HFF-Myc (cell line): ENCODE measurements around the gene LAPTM5.

Experiments
- DNase-seq: peaks from one replicate; pipeline ENCODE4 v3.0.0-alpha.2; 2011; ENCODE audit warnings: low read depth; ENCODE audit errors: extremely low read depth
- H3K4me3 ChIP-seq: replicated peaks from 2 replicates; pipeline ENCODE4 v1.5.1; 2011; ENCODE audit warnings: low read depth, mild to moderate bottlenecking, control low read depth, low read length
- CTCF ChIP-seq: IDR thresholded peaks from 2 replicates; pipeline ENCODE4 v1.5.1; 2012; ENCODE audit warnings: mild to moderate bottlenecking, low read depth, low read length, control low read depth; ENCODE audit errors: missing control alignments

The LAPTM5 gene

GRCh38 chr1:30732277-30732996 is 25.1 kb downstream of the LAPTM5 start:
- TF ChIP-seq CTCF: no peak
- no peak overlapping the region for H3K4me3 ChIP-seq
- DNase-seq: no peak

DNA sequence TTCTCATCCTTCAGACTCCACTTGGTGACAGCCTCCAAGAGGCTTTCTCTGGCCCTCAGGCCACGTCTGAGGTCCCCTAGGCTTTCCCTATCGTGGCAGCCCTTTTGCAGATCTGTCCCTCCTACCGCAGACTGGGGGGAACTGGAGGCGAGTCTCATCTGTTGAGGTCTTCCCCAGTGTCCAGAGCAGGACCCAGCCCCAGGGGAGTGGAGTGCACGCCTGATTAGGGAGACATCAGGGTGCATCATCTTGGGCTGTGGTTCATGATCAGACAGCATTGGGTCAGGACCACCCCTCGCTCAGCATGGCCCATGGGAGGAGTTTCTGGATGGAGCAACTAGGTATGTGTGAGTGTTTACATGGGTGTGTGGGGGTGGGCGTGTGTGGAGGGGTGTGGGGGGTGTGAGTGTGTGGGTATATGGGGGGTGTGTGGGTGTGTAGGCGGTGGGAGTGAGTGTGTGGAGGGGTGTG is 25.7 kb downstream of the LAPTM5 start:
- no peak overlapping the region for H3K4me3 ChIP-seq
- no peak for DNase-seq
- TF ChIP-seq CTCF: no peak

DNA sequence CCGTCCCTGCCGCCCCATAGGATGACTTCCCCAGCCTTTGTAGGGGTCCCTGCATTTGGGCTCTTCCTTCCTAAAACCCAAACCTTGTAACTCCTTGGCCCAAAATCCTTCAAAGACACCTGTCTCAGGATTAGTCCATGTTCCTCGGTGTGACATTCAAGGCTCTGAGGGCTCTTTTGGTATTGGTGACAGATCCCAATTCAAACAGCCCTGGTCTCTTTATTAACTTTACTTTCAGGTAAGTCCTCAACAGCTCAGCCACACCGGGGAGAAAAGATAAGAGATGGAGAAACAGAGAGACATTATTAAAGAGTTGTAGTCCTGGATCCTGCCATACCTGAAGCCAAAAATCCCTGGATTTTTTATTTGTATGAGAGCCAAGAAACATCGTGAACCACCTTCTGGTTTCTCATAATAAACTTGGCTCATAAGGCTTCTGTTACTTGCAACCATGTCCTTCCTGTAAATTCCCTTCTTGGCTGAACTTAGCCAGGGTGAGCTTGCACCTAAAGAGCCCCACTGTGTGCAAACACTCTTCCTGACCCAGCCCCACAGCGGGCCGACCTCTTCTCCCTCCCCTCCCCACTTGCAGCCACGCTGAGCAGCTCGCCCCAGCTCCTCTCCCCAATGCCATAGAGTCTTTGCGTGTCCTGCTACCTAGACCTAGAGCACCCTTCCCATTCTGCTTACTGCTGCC is 26.3 kb downstream of the LAPTM5 start:
- no peak overlapping the region for H3K4me3 ChIP-seq
- TF ChIP-seq CTCF: no peak
- no peak for DNase-seq

DNA sequence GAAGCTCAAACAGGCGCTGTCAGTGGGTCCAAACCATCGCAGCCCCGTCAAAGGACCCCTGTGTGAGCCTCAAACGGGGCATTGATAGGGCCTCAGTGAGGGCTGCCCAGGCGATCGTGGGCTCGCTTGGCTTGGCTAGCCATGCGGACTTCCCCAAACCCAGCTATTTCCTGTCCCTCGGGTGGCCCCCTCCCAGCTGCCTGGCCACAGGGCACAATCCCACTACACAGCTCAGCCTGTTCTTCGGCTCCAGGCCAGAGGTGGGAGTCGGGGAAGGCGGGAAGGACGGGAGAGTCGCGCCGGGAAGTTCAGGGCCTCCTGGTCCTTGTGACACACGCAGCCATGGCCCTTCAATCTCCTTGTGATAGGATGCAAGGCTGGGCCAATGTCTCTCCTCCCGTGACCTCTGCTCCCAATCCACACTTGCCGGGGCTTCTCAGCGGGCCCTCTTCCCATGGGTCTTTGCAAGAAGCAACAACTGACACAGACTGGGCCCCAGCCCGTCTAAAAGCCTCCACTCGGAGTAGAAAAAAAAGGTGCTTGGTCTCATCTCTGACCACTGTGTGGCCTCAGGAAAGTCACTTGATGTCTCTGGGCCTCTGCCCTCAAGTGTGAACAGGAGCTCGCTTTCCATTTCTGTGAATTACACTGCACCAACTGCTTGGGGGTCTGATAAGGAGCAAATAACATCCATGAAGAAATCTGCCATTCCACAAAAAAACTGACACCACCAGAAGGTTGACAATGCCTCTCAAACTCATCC is 27.0 kb downstream of the LAPTM5 start:
- no peak overlapping the region for H3K4me3 ChIP-seq
- no peak for DNase-seq
- no peak for TF ChIP-seq CTCF

- DNase-seq: no peak
- H3K4me3 ChIP-seq: no peak overlapping the region
- no peak for TF ChIP-seq CTCF
These were observed 27.7 kb downstream of the LAPTM5 start for GRCh38 chr1:30729901-30730300.

DNA sequence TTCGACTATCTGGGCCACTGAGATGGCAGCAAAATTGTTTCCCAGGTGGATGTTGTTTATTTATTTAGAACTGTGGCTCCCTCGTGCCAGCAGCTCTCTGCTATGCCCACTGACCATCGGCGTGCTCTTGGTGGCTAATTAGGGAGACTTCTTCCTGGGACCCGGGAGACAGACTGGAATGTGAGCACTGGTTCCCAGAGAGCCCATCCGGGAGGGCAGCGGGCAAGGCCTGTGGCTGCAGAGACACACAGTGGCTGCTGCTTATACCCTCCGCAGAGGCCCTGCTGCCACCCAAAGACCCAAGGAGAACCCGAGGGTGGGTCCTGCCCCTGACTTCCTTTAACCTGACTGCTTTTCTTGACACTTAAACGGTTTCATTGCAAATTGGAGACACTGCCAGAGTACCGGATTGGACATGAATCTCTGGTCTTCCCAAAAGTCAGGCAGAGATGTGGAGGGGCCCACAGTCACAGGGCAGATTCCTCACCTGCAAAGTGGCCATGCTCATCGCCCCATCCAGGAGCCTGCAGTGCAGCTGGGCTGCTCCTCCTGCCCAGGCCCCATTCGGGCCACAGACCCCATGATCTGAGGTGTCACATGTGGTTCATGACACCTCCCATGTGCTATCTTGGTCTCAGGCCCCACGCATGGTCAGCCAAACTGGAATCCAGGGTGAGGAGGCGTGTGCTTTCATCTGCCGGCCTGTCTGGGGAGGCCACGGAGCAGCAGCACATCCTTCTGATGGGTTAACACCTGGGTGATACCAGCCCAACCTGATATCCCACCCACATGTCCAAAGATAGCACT is 28.5 kb downstream of the LAPTM5 start:
- H3K4me3 ChIP-seq: no peak overlapping the region
- no peak for TF ChIP-seq CTCF
- no peak for DNase-seq
